Stimulated activated CD4-positive, alpha-beta T cell treated with anti-CD3 and anti-CD28 coated beads, Interleukin-1b, Interleukin-23, amount 100 ng/mL, for 1 hour (primary cell): ENCODE measurements around the gene TGFA.

Experiments used
- DNase-seq, 2 donors: peaks; one replicate each; pipeline ENCODE4 v3.0.0-alpha.2; 2020; ENCODE audit warnings: low read depth in 2 of 2

The TGFA gene

DNA sequence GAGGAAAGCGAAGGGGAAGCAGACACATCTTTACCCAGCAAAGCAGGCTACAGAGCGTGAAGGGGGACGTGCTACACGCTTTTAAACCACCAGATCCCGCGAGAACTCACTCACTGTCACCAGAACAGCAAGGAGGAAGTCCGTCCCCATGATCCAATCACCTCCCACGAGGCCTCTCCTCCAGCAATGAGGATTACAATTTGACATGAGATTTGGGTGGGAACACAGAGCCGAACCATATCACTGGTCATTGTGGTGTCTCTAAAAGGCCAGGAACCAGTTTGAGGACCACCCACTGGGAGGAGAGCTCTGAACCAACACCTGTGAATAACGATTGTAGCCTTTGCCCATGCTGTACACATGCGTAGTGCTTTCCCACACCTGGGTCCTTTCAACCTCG is 135.1 kb downstream of the TGFA start:
- DNase-seq = no peak

GRCh38 chr2:70417011-70417410 is 136.6 kb downstream of the TGFA start:
- DNase-seq = no peak

DNA sequence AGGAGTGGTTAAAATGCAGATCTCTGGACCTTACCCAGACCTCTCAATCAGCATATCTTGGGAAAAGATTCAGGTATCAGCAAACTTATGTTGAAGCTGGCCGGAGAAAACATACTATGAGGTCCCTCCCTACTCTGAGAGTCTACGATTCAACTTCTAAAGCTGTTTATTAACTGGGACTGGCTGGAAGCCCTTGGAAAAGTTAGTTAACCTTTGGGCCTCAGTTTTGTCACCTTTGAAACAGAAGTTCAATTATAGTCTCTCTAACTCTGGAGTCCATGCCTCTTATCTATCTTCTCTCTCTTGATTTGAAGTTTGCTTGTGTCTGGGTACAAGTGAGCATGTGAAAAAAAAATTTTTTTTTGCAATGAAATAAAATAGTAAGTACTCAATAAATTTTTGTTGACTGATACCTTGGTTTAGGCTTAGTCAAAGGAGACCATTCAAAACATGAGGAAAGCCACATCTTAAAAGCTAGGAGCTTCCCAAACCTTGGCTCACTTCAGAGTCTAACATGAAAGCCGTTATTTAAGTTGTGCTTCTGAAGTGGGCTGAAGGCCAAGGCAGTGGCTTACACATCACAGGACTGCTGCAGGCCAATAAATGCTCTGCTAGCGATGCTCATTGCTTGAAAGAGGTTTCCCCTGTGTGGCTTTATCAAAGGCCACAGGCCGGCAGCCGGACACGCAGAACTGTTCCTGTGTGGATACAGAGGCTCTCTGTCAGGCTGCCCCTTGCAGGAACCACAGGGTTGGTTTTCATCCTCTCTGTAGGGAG is 141.1 kb downstream of the TGFA start:
- DNase-seq = no peak

DNA sequence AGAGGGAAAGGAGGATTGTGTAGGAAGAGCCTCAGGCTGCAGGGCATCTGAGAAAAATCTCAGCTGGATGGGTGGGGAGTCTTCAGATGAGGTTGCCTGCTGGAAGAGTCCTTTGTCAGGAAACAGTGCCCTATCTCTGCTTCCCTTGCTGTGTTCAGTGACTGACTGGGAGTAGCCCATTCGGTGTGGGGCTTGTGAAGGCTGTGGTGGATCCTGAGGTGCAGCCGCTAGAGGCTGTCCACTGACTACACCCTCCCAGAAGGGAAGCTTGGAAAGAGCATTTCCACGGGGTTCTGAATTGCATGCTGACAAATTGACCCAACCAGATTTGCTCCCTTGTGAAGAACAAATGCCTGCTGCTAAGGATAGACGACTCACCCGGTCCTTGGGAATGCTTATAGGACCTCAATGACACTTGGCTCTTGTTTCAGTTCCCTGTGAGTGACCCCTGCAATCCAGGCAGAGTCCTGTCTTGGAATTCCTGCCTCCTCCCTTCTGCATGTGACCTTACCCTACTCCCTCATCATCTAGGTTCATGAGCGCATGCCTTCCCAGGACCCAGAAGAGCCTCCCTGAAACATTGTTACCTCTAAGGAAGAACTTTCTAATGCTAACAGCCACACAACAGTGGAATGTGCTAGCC is 142.0 kb downstream of the TGFA start:
- no peak for DNase-seq

- DNase-seq = no peak
These were observed 150.2 kb downstream of the TGFA start for GRCh38 chr2:70403267-70404053.

- DNase-seq = no peak
These were observed 153.1 kb downstream of the TGFA start for GRCh38 chr2:70400539-70400938.

GRCh38 chr2:70399046-70399445 is 154.6 kb downstream of the TGFA start:
- no peak for DNase-seq
